PC-9 (cell line): ENCODE measurements around the gene CMPK2.

Experiments used
- CTCF ChIP-seq: fragments of 200-600 bp; sonication (generic); conservative IDR thresholded peaks from 2 replicates; pipeline ENCODE4 v1.6.1; 2017; ENCODE audit warnings: mixed run types, antibody characterized with exemption, mild to moderate bottlenecking, moderate library complexity
- EZH2 ChIP-seq: fragments of 200-600 bp; sonication (generic); IDR thresholded peaks from 2 replicates; pipeline ENCODE4 v1.8.0; 2017; ENCODE audit warnings: antibody characterized with exemption, low read depth

- TF ChIP-seq CTCF: no peak
- TF ChIP-seq EZH2: no peak
These were observed 24.0 kb downstream of the CMPK2 start for GRCh38 chr2:6841537-6842287.
